A673 (cell line): ENCODE measurements around the gene AAMP.

Source experiments
- EZH2 ChIP-seq: fragments of 200-600 bp; sonication (generic); IDR thresholded peaks from 2 replicates; pipeline ENCODE4 v1.6.1; 2017; ENCODE audit warnings: borderline replicate concordance, low read depth, mild to moderate bottlenecking, mixed read lengths, antibody characterized with exemption, low read length; ENCODE audit not compliant: poor library complexity, severe bottlenecking
- TF ChIP-seq, protein P1 (sequence below): fragments of 300-800, 200-600 bp; sonication (generic); conservative IDR thresholded peaks from 2 replicates; pipeline ENCODE4 v1.5.1; 2017; ENCODE audit warnings: low read depth, mild to moderate bottlenecking, antibody characterized with exemption, low read length, moderate library complexity, mixed read lengths

DNA sequence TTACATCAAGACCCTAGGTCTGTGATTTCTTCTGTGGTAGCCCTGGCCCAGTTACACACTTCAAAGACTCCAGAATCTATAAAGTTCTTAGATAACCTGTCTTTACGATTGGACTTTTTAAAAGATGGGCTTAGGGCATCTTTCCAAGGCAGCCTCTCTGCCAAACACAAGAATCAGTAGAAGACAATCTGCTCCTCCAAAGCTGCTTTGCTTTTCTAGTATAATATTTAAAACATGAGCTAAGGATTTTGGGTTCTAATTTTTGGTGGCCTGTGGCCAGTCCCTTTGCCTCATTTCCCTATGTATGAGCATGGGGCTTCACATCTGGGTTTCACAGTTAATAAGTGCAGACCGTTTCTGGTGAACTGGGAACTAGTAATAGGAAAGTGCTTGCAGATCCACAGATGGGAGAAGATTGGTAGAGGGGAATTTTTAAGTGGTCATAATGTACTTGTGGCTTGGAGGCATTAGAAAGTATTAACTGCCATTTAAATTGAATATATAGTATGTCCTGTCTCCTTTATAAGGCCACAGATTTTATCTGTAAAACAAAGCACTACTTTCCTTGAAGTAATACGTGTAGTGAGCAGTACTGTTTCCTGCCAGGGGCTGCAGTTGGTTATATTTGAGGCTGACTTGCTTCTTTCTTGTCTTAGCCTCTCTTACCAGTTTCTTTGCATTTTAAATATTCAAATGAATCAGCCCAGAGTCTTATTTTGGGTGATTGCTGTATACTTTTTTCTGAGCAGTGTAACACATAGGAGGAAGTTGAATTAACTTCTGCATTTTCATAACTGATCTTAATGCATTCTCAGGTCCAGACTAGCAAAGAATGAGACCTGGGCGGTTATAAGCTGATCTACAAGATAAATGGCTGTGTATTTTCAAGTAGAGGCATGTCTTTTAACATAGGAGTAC is 51.4 kb downstream of the AAMP start:
- TF ChIP-seq, protein P1, sequence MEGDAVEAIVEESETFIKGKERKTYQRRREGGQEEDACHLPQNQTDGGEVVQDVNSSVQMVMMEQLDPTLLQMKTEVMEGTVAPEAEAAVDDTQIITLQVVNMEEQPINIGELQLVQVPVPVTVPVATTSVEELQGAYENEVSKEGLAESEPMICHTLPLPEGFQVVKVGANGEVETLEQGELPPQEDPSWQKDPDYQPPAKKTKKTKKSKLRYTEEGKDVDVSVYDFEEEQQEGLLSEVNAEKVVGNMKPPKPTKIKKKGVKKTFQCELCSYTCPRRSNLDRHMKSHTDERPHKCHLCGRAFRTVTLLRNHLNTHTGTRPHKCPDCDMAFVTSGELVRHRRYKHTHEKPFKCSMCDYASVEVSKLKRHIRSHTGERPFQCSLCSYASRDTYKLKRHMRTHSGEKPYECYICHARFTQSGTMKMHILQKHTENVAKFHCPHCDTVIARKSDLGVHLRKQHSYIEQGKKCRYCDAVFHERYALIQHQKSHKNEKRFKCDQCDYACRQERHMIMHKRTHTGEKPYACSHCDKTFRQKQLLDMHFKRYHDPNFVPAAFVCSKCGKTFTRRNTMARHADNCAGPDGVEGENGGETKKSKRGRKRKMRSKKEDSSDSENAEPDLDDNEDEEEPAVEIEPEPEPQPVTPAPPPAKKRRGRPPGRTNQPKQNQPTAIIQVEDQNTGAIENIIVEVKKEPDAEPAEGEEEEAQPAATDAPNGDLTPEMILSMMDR: no peak
- no peak for TF ChIP-seq EZH2
